Gastroesophageal sphincter (tissue), 3 donors: ENCODE data around the gene SCIMP.
"Not testable (repeated sequence)": the region's sequence is repeated elsewhere in the genome, so short reads cannot be mapped to it uniquely, and the experiment has no call there.

Source experiments
- CTCF ChIP-seq, 4 experiments: fragments of 200-600 bp in 2 of 4; fragments of 450-650 bp in 2 of 4; sonication (generic) in 1 of 4; IDR thresholded peaks; one replicate each; pipeline ENCODE4 v1.5.1; 2017 to 2019; ENCODE audit warnings: antibody characterized with exemption in 4 of 4, mild to moderate bottlenecking in 2 of 4, moderate library complexity in 2 of 4
- POLR2AphosphoS5 ChIP-seq: sonication (generic); formaldehyde crosslinking; IDR thresholded peaks from one replicate; pipeline ENCODE4 v1.6.1; 2017; ENCODE audit warnings: antibody characterized with exemption

- not testable (repeated sequence) for TF ChIP-seq CTCF (IDR thresholded peaks at IDR 0.05); POLR2AphosphoS5
Observed at GRCh38 chr17:5221912-5222311, 12.7 kb downstream of the SCIMP start.
